Liver (tissue), 9 donors: Measurements from ENCODE around the gene CASQ2. TPM values are rescaled to one million over a fixed set of nuclear protein-coding genes. Genes with fewer than 3 reads are reported as not detected.

Experiments
- DNase-seq: peaks from one replicate; pipeline ENCODE4 v3.0.0-alpha.2; 2017; ENCODE audit warnings: low spot score
- H3K27ac ChIP-seq, 2 donors: one replicate each; pipeline ENCODE4 v1.7.0; 2013; ENCODE audit warnings: inconsistent platforms in 2 of 2, low read length in 2 of 2, control low read depth in 1 of 2, low read depth in 1 of 2, mild to moderate bottlenecking in 1 of 2
- H3K27me3 ChIP-seq, 4 donors: one replicate each; pipeline versions ENCODE4 v1.6.1 to v1.7.0; 2013; ENCODE audit warnings: low read length in 3 of 4, inconsistent platforms in 1 of 4, mild to moderate bottlenecking in 1 of 4, moderate library complexity in 1 of 4; ENCODE audit not compliant: control insufficient read depth in 4 of 4, insufficient read depth in 4 of 4
- H3K36me3 ChIP-seq, 4 donors: one replicate each; pipeline versions ENCODE4 v1.6.1 to v1.7.0; 2013; ENCODE audit warnings: low read length in 3 of 4, mild to moderate bottlenecking in 3 of 4, low read depth in 1 of 4, moderate library complexity in 1 of 4; ENCODE audit not compliant: control insufficient read depth in 4 of 4, insufficient read depth in 3 of 4
- H3K4me1 ChIP-seq, 4 donors: one replicate each; pipeline versions ENCODE4 v1.6.1 to v1.7.0; 2013; ENCODE audit warnings: low read length in 3 of 4, mild to moderate bottlenecking in 3 of 4, moderate library complexity in 1 of 4; ENCODE audit not compliant: control insufficient read depth in 4 of 4, insufficient read depth in 4 of 4
- H3K4me3 ChIP-seq, 3 donors: one replicate each; pipeline versions ENCODE4 v1.6.1 to v1.7.0; 2013; ENCODE audit warnings: low read length in 3 of 3, control low read depth in 1 of 3, low read depth in 1 of 3, mild to moderate bottlenecking in 1 of 3
- H3K9ac ChIP-seq, 2 donors: one replicate each; pipeline ENCODE4 v1.7.0; 2013; ENCODE audit warnings: low read length in 2 of 2, mild to moderate bottlenecking in 2 of 2, moderate library complexity in 2 of 2, control low read depth in 1 of 2, low read depth in 1 of 2
- H3K9me3 ChIP-seq, 4 donors: one replicate each; pipeline versions ENCODE4 v1.6.1 to v1.7.0; 2013; ENCODE audit warnings: low read length in 3 of 4; ENCODE audit not compliant: control insufficient read depth in 4 of 4
- ATF3 ChIP-seq: IDR thresholded peaks from 2 replicates; pipeline ENCODE4 v1.6.1; 2016; ENCODE audit warnings: antibody characterized with exemption
- CTCF ChIP-seq: fragments of 150-350 bp; IDR thresholded peaks from 2 replicates; pipeline ENCODE4 v1.5.1; 2017; ENCODE audit warnings: improper control_type of control experiment, low read depth, low read length; ENCODE audit not compliant: missing input control
- EGR1 ChIP-seq, 2 donors: IDR thresholded peaks; 2 replicates each; pipeline ENCODE4 v1.6.1; 2016 to 2018; ENCODE audit warnings: antibody characterized with exemption in 2 of 2, low read depth in 2 of 2
- FOXA2 ChIP-seq: IDR thresholded peaks from 2 replicates; pipeline ENCODE4 v1.6.1; 2016; ENCODE audit warnings: antibody characterized with exemption
- GABPA ChIP-seq, 2 donors: IDR thresholded peaks in 1 of 2; conservative IDR thresholded peaks in 1 of 2; 2 replicates each; pipeline ENCODE4 v1.6.1; 2016; ENCODE audit warnings: antibody characterized with exemption in 2 of 2, mild to moderate bottlenecking in 1 of 2, moderate library complexity in 1 of 2
- HNF4A ChIP-seq, 2 donors: conservative IDR thresholded peaks; 2 replicates each; pipeline ENCODE4 v1.6.1; 2016; ENCODE audit warnings: antibody characterized with exemption in 2 of 2, mild to moderate bottlenecking in 2 of 2
- HNF4G ChIP-seq: IDR thresholded peaks from 2 replicates; pipeline ENCODE4 v1.6.1; 2016; ENCODE audit warnings: antibody characterized with exemption
- MAX ChIP-seq: IDR thresholded peaks from 2 replicates; pipeline ENCODE4 v1.6.1; 2016; ENCODE audit warnings: antibody characterized with exemption
- RAD21 ChIP-seq, 2 donors: IDR thresholded peaks; 2 replicates each; pipeline ENCODE4 v1.6.1; 2016; ENCODE audit warnings: antibody characterized with exemption in 2 of 2, mild to moderate bottlenecking in 2 of 2
- REST ChIP-seq: IDR thresholded peaks from 2 replicates; pipeline ENCODE4 v1.6.1; 2016; ENCODE audit warnings: antibody characterized with exemption, mild to moderate bottlenecking
- RXRA ChIP-seq, 2 donors: IDR thresholded peaks; 2 replicates each; pipeline ENCODE4 v1.6.1; 2017 to 2018; ENCODE audit warnings: antibody characterized with exemption in 2 of 2, mild to moderate bottlenecking in 1 of 2
- SP1 ChIP-seq: IDR thresholded peaks from 2 replicates; pipeline ENCODE4 v1.6.1; 2018; ENCODE audit warnings: antibody characterized with exemption, mild to moderate bottlenecking
- WGBS: extraction: QIAGEN DNeasy Blood & Tissue Kit; methylation state at CpG from one replicate; pipeline ENCODE4 v1.1.7; 2013; 5-methylcytosine and 5-hydroxymethylcytosine counted together
- polyA plus RNA-seq, 2 donors: library from polyadenylated mRNA; stranded (reverse) in 1 of 2; unstranded in 1 of 2; fragments of 200-250 nt in 1 of 2; fragments of >200 nt in 1 of 2; fragmentation: Nextera tagmentation in 1 of 2; extraction: Ambion mirVana in 1 of 2; gene quantifications; one replicate each; pipeline versions ENCODE4 v1.2.1 to v1.2.3, GENCODE V29; 2013 to 2015
- total RNA-seq, 2 donors: library from RNA; depleted of rRNA; stranded (reverse); fragments of >200 nt; gene quantifications; one replicate each; pipeline ENCODE4 v1.2.3, GENCODE V29; 2014
- TF ChIP-seq, protein P1 (sequence below): IDR thresholded peaks from 2 replicates; pipeline ENCODE4 v1.6.1; 2016; ENCODE audit warnings: antibody characterized with exemption
- donor health status: healthy.
- donor health status: healthy.
- donor health status: healthy.
- donor health status: healthy.
- donor health status: healthy.

Gene CASQ2
- total and polyA plus RNA-seq, 4 donors = 0.33 to 1.1 TPM; not detected in 2

DNA sequence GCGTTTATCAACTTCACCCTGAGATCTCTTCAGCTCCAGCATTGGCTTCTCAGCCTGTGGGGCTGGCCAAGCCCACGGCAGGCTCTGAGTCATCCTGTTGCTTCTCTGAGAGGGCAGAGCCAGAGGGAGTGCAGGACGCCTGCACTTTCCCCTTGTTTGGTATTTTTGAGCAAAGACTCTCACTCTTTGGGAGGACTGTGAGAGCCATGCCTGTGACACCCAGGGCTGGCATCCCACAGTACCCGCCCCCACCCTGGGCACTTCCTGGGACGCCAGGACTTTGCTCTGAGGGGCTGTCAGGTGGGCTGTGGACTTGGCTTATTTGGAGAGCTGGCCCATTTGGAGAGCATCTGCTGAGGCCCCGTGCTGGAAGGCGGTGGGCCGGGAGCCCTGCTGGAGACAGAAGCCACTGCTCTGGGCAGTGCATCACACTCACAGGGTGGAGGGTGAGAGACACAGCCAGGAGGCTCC lies 89.3 kb downstream of the CASQ2 start:
- TF ChIP-seq HNF4G (no peak), RXRA (IDR thresholded peaks at IDR 0.05) (no peak)
- 89% methylated on average over 8 of the region's 8 CpGs for WGBS
- Histone ChIP-seq H3K4me3 (no peak overlapping the region), H3K27ac (no peak overlapping the region), H3K27me3 (no peaks in the 10 kb centered on the region), H3K9me3 (no peaks in the 10 kb centered on the region), H3K4me1 (no peaks in the 10 kb centered on the region), H3K9ac (no peak overlapping the region), H3K36me3 (peaks cover 0 to 7% (median 3%) of the 10 kb centered on the region in 4 donors)
- DNase-seq = no peak

GRCh38 chr1:115678141-115678540 lies 90.4 kb downstream of the CASQ2 start:
- DNase-seq = no peak
- no peaks in the 10 kb centered on the region for H3K9me3 ChIP-seq
- no peak overlapping the region for H3K4me3 ChIP-seq
- H3K27ac ChIP-seq = no peak overlapping the region
- WGBS = 92% methylated on average over 5 of the region's 5 CpGs
- H3K4me1 ChIP-seq = no peaks in the 10 kb centered on the region
- no peaks in the 10 kb centered on the region for H3K27me3 ChIP-seq
- H3K9ac ChIP-seq = no peak overlapping the region
- peaks cover 0 to 5% (median 1%) of the 10 kb centered on the region in 4 donors for H3K36me3 ChIP-seq
- TF ChIP-seq HNF4A (conservative IDR thresholded peaks at IDR 0.05) (no peak), SP1 (no peak), FOXA2 (no peak), EGR1 (IDR thresholded peaks at IDR 0.05; ENCODE audit: low read depth in 2 of 2) (no peak), CTCF (no peak), HNF4G (no peak), REST (no peak), MAX (no peak), RAD21 (IDR thresholded peaks at IDR 0.05) (no peak), GABPA (IDR thresholded peaks at IDR 0.05 in 1 of 2, conservative IDR thresholded peaks at IDR 0.05 in 1 of 2) (no peak), ATF3 (no peak)
- TF ChIP-seq, protein P1, sequence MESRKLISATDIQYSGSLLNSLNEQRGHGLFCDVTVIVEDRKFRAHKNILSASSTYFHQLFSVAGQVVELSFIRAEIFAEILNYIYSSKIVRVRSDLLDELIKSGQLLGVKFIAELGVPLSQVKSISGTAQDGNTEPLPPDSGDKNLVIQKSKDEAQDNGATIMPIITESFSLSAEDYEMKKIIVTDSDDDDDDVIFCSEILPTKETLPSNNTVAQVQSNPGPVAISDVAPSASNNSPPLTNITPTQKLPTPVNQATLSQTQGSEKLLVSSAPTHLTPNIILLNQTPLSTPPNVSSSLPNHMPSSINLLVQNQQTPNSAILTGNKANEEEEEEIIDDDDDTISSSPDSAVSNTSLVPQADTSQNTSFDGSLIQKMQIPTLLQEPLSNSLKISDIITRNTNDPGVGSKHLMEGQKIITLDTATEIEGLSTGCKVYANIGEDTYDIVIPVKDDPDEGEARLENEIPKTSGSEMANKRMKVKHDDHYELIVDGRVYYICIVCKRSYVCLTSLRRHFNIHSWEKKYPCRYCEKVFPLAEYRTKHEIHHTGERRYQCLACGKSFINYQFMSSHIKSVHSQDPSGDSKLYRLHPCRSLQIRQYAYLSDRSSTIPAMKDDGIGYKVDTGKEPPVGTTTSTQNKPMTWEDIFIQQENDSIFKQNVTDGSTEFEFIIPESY = no peak
